HepG2 (cell line): ENCODE measurements around the gene EXOSC9. TPM values are rescaled to one million over a fixed set of nuclear protein-coding genes. Genes with fewer than 3 reads are reported as not detected.

Experiments
- ADNP ChIP-seq: sonication (generic); formaldehyde crosslinking; IDR thresholded peaks from 2 replicates; pipeline ENCODE4 v1.4.0; 2020; ENCODE audit warnings: missing genetic modification reagents
- ARNT2 ChIP-seq: sonication (generic); formaldehyde crosslinking; IDR thresholded peaks from 2 replicates; pipeline ENCODE4 v1.8.0; 2022; ENCODE audit warnings: mild to moderate bottlenecking, low read depth, missing genetic modification reagents, moderate library complexity
- ARNTL ChIP-seq: sonication (generic); formaldehyde crosslinking; IDR thresholded peaks from 2 replicates; pipeline ENCODE4 v1.4.0; 2020; ENCODE audit warnings: mild to moderate bottlenecking, missing genetic modification reagents
- CHD4 ChIP-seq: fragments of 200-600 bp; sonication (generic); IDR thresholded peaks from 2 replicates; pipeline ENCODE4 v1.7.0; 2017; ENCODE audit warnings: mild to moderate bottlenecking, low read length, borderline replicate concordance
- POLR2G ChIP-seq: fragments of 200-400 bp; formaldehyde crosslinking; IDR thresholded peaks from 2 replicates; pipeline ENCODE4 v1.6.1; 2018; ENCODE audit warnings: mild to moderate bottlenecking, low read depth, low read length, moderate library complexity
- SMARCC2 ChIP-seq: fragments of 450-650 bp; IDR thresholded peaks from 2 replicates; pipeline ENCODE4 v1.6.1; 2017; ENCODE audit warnings: antibody characterized with exemption, mild to moderate bottlenecking
- ZNF546 ChIP-seq: sonication (generic); formaldehyde crosslinking; conservative IDR thresholded peaks from 2 replicates; pipeline ENCODE4 v1.8.1; 2023; ENCODE audit warnings: mild to moderate bottlenecking, missing genetic modification reagents
- polyA plus RNA-seq, 8 experiments: library from polyadenylated mRNA; depleted of rRNA in 3 of 8; stranded (reverse) in 7 of 8; unstranded in 1 of 8; fragments of >200 nt; fragmentation: Illumina TruSeq in 4 of 8; extraction: Trizol in 4 of 8; gene quantifications; 2 replicates each; pipeline versions ENCODE4 v1.2.1 to v1.2.3, GENCODE V29; 2011 to 2016; ENCODE audit warnings: low read depth in 4 of 8, missing spikeins in 1 of 8, mixed read lengths in 1 of 8; ENCODE audit not compliant: insufficient read depth in 1 of 8
- total RNA-seq, 5 experiments: library from RNA; depleted of rRNA; stranded (reverse); fragments of >200 nt; fragmentation: Illumina TruSeq; extraction: Trizol; gene quantifications; 2 replicates each; pipeline ENCODE4 v1.2.3, GENCODE V29; 2016; ENCODE audit warnings: low read depth in 1 of 5
- TF ChIP-seq, protein P1 (sequence below), 2 experiments: fragments of 450-650 bp in 1 of 2; sonication (generic) in 1 of 2; formaldehyde crosslinking in 1 of 2; IDR thresholded peaks; 2 replicates each; pipeline versions ENCODE4 v1.6.1 to v1.8.0; 2016 to 2022; ENCODE audit warnings: antibody characterized with exemption in 1 of 2, mild to moderate bottlenecking in 1 of 2, missing genetic modification reagents in 1 of 2
- TF ChIP-seq, protein P2 (sequence below): sonication (generic); formaldehyde crosslinking; IDR thresholded peaks from 2 replicates; pipeline ENCODE4 v1.5.0; 2020; ENCODE audit warnings: mild to moderate bottlenecking, missing genetic modification reagents
- TF ChIP-seq, protein P3 (sequence below), 2 experiments: sonication (generic) in 1 of 2; formaldehyde crosslinking in 1 of 2; IDR thresholded peaks; 2 replicates each; pipeline versions ENCODE4 v1.4.0 to v1.6.1; 2016 to 2020; ENCODE audit warnings: borderline replicate concordance in 1 of 2, low read depth in 1 of 2, mild to moderate bottlenecking in 1 of 2, missing genetic modification reagents in 1 of 2

Gene EXOSC9
- total and polyA plus RNA-seq, 2 of the 13 experiments (the other 11 are each of a cell fraction or from before 2014, with no cell fraction given) = 26.0 to 48.0 TPM

DNA sequence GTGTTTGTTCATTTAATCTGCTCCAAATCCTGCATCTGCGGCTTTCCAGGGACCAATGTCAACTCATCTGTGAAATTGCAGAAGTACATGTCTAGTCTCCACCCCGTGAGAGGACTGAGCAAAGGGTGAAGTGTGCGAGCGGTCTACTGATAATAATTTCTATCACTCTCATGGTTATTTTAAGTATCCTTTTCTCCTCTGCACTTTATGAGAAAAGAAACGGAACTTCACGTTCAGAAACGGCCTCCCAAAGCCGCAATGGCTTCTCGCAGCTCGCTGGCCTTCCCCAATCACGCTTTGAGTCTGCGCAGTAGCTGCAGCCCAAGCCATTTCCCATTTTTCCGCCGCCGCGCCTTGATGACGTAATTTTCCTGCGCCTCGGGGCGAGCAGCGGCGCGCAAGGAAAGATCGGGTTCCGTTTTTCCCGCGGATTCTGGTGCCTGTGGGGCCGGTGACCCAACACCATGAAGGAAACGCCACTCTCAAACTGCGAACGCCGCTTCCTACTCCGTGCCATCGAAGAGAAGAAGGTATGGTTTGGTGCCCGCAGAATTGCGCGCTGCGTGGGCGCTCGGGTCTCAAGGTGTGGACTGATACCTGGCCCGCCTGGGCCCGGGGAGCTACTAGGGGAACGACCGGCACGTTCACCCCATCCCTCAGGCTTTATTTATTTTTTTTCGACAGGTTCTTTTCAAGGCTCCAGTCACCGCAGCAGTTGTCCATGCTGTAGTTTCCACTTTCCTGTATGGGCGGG, at the start of gene EXOSC9 (continued):
- TF ChIP-seq, protein P1, sequence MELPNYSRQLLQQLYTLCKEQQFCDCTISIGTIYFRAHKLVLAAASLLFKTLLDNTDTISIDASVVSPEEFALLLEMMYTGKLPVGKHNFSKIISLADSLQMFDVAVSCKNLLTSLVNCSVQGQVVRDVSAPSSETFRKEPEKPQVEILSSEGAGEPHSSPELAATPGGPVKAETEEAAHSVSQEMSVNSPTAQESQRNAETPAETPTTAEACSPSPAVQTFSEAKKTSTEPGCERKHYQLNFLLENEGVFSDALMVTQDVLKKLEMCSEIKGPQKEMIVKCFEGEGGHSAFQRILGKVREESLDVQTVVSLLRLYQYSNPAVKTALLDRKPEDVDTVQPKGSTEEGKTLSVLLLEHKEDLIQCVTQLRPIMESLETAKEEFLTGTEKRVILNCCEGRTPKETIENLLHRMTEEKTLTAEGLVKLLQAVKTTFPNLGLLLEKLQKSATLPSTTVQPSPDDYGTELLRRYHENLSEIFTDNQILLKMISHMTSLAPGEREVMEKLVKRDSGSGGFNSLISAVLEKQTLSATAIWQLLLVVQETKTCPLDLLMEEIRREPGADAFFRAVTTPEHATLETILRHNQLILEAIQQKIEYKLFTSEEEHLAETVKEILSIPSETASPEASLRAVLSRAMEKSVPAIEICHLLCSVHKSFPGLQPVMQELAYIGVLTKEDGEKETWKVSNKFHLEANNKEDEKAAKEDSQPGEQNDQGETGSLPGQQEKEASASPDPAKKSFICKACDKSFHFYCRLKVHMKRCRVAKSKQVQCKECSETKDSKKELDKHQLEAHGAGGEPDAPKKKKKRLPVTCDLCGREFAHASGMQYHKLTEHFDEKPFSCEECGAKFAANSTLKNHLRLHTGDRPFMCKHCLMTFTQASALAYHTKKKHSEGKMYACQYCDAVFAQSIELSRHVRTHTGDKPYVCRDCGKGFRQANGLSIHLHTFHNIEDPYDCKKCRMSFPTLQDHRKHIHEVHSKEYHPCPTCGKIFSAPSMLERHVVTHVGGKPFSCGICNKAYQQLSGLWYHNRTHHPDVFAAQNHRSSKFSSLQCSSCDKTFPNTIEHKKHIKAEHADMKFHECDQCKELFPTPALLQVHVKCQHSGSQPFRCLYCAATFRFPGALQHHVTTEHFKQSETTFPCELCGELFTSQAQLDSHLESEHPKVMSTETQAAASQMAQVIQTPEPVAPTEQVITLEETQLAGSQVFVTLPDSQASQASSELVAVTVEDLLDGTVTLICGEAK (IDR thresholded peaks at IDR 0.05) = no peak
- TF ChIP-seq, protein P1 (CRISPR knock-in tag; IDR thresholded peaks at IDR 0.05) = peak; percentile 81; the same call in 1 of the 2 replicates
- TF ChIP-seq POLR2G (peak; percentile 99), ADNP (no peak), CHD4 (no peak), ZNF546 (CRISPR knock-in tag) (no peak; the same call in 1 of the 2 replicates), ARNT2 (CRISPR knock-in tag) (peak; percentile 35; the same call in 1 of the 2 replicates), SMARCC2 (no peak), ARNTL (CRISPR knock-in tag) (peak; percentile 54; the same call in 1 of the 2 replicates)
- TF ChIP-seq, protein P2, sequence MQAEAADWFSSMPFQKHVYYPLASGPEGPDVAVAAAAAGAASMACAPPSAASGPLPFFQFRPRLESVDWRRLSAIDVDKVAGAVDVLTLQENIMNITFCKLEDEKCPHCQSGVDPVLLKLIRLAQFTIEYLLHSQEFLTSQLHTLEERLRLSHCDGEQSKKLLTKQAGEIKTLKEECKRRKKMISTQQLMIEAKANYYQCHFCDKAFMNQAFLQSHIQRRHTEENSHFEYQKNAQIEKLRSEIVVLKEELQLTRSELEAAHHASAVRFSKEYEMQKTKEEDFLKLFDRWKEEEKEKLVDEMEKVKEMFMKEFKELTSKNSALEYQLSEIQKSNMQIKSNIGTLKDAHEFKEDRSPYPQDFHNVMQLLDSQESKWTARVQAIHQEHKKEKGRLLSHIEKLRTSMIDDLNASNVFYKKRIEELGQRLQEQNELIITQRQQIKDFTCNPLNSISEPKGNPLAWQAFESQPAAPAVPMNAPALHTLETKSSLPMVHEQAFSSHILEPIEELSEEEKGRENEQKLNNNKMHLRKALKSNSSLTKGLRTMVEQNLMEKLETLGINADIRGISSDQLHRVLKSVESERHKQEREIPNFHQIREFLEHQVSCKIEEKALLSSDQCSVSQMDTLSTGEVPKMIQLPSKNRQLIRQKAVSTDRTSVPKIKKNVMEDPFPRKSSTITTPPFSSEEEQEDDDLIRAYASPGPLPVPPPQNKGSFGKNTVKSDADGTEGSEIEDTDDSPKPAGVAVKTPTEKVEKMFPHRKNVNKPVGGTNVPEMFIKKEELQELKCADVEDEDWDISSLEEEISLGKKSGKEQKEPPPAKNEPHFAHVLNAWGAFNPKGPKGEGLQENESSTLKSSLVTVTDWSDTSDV (CRISPR knock-in tag) = 0 out of 2 replicates have a peak, but pooled peaks have one; percentile 48
- TF ChIP-seq, protein P3, sequence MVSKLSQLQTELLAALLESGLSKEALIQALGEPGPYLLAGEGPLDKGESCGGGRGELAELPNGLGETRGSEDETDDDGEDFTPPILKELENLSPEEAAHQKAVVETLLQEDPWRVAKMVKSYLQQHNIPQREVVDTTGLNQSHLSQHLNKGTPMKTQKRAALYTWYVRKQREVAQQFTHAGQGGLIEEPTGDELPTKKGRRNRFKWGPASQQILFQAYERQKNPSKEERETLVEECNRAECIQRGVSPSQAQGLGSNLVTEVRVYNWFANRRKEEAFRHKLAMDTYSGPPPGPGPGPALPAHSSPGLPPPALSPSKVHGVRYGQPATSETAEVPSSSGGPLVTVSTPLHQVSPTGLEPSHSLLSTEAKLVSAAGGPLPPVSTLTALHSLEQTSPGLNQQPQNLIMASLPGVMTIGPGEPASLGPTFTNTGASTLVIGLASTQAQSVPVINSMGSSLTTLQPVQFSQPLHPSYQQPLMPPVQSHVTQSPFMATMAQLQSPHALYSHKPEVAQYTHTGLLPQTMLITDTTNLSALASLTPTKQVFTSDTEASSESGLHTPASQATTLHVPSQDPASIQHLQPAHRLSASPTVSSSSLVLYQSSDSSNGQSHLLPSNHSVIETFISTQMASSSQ (IDR thresholded peaks at IDR 0.05; ENCODE audit: low read depth) = 0 out of 2 replicates have a peak, but pooled peaks have one; percentile 40
- TF ChIP-seq, protein P3 (CRISPR knock-in tag; IDR thresholded peaks at IDR 0.05; ENCODE audit: borderline replicate concordance) = no peak; the same call in 1 of the 2 replicates
